Measurements from ENCODE around the gene SLC30A7. TPM values are rescaled to one million over a fixed set of nuclear protein-coding genes. Genes with fewer than 3 reads are reported as not detected.
"Not testable (repeated sequence)": the region's sequence is repeated elsewhere in the genome, so short reads cannot be mapped to it uniquely, and the experiment has no call there.

SLC30A7 gene
- total and polyA plus RNA-seq, 8 donors = 1.5 to 65.7 (median 6.2) TPM

DNA sequence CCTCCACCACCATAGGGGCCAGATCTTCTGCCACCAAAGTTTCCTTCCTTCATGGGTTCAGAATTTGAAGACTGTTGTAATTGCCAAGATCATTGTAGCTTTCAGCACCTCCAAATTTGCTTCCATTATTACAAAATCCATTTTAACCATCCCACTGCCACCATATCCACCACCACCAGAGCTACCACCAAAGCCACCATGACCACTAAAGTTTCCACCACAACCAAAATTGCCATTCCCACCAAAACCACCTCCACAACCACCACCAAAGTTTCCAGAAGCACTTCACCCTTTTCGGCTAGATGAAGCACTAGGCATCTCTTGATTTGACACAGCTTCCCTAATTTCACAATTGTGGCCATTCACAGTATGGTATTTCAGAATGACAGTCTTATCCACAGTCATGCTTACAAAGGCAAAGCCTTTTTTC, 45.2 kb downstream of the SLC30A7 start:
- H3K4me1 ChIP-seq = no peaks in the 10 kb centered on the region
- no peaks in the 10 kb centered on the region for H3K27me3 ChIP-seq
- H3K9me3 ChIP-seq = no peaks in the 10 kb centered on the region
- intact Hi-C loops (cut with DNase I; ENCODE audit: low total_unique reads) = no loop called here
- H3K27ac ChIP-seq = no peak overlapping the region
- H3K4me3 ChIP-seq = no peak overlapping the region
- H3K36me3 ChIP-seq = peaks cover 4 to 47% (median 35%) of the 10 kb centered on the region in 4 donors
- WGBS, 5 donors = 86 to 94% (median 90%) methylated on average over 1 of the region's 1 CpG
- TF ChIP-seq, protein P1, sequence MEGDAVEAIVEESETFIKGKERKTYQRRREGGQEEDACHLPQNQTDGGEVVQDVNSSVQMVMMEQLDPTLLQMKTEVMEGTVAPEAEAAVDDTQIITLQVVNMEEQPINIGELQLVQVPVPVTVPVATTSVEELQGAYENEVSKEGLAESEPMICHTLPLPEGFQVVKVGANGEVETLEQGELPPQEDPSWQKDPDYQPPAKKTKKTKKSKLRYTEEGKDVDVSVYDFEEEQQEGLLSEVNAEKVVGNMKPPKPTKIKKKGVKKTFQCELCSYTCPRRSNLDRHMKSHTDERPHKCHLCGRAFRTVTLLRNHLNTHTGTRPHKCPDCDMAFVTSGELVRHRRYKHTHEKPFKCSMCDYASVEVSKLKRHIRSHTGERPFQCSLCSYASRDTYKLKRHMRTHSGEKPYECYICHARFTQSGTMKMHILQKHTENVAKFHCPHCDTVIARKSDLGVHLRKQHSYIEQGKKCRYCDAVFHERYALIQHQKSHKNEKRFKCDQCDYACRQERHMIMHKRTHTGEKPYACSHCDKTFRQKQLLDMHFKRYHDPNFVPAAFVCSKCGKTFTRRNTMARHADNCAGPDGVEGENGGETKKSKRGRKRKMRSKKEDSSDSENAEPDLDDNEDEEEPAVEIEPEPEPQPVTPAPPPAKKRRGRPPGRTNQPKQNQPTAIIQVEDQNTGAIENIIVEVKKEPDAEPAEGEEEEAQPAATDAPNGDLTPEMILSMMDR (IDR thresholded peaks at IDR 0.05) = no peak
- TF ChIP-seq EP300 (IDR thresholded peaks at IDR 0.05) = no peak
- no peak for TF ChIP-seq POLR2A (IDR thresholded peaks at IDR 0.05)
- no peak for TF ChIP-seq POLR2AphosphoS5 (IDR thresholded peaks at IDR 0.05)
- no peak for DNase-seq

DNA sequence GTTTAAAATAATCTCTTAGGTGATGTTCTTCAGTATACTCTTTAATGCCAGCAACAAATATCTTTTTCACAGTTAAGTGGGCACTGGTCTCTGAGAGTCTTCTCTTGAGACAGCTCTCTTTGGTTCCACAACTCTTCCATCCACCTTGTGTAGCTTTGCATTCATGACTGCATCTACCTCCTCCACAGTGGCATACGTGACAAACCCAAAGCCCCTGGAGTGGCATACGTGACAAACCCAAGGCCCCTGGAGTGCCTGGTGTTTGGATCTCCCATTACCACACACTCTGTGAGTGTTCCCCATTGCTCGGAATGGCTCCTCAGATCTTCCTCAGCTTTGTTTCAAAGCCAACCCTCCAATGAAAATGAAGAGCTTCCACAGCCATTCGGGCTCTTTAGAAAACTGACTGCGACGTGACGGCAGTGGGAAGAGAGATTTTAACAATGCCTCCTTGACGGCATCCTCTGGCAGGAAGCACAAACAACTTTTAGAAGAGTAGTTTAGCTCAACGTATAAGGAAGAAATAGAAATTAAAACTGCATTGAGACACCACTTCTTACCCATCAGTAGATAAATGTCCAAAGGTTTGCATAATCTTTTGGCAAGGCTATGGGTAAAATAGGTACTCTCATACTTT, 45.8 kb downstream of the SLC30A7 start:
- 93 to 96% (median 94%) methylated on average over 9 of the region's 9 CpGs for WGBS, 5 donors
- H3K27me3 ChIP-seq = no peaks in the 10 kb centered on the region
- intact Hi-C loops (cut with DNase I; ENCODE audit: low total_unique reads) = no loop called here
- no peaks in the 10 kb centered on the region for H3K9me3 ChIP-seq
- H3K27ac ChIP-seq = no peak overlapping the region
- no peak for DNase-seq
- H3K36me3 ChIP-seq = peaks cover 4 to 42% (median 32%) of the 10 kb centered on the region in 4 donors
- H3K4me1 ChIP-seq = no peaks in the 10 kb centered on the region
- no peak for TF ChIP-seq POLR2A (IDR thresholded peaks at IDR 0.05)
- TF ChIP-seq, protein P1 (IDR thresholded peaks at IDR 0.05) = no peak
- no peak for TF ChIP-seq POLR2AphosphoS5 (IDR thresholded peaks at IDR 0.05)
- TF ChIP-seq EP300 (IDR thresholded peaks at IDR 0.05) = no peak
- H3K4me3 ChIP-seq = no peak overlapping the region

DNA sequence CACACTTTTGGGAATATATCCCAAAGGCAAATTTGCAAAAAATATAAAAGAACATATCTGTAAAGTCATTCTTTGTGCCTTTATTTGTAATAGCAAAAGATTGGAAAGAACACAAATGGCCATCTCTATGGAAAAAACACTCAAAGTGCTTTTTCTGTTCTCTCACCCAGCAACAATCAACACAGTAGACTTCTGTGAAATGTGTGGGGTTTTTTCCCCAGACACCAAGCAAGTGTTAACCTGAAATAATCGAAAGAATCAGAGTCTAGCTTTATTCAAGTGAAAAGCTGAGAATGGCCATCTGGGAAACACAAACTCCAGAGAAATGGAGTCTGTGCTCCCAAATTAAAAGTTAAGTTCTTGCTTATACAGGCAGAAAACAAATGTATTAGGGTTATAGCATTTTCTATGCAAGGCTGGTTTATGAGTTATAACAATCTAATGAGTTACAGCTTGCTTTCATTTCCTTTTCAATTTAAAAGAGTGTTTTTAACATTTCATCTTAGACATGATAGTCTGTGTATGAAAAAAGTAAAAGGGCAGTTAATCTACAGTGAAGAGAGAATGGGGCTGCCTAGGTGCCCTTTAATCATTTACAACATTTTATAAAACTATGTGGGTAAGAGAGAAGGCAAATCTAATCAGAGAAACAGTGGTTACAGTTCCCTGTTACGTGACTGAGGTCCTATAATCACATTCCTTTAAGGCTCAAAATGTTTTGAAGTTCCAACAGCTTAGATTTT, 46.6 kb downstream of the SLC30A7 start:
- Histone ChIP-seq H3K4me3 (no peak overlapping the region), H3K4me1 (no peaks in the 10 kb centered on the region), H3K36me3 (peaks cover 4 to 42% (median 29%) of the 10 kb centered on the region in 4 donors), H3K27ac (no peak overlapping the region), H3K27me3 (no peaks in the 10 kb centered on the region), H3K9me3 (no peaks in the 10 kb centered on the region)
- WGBS, 5 donors = 77 to 84% (median 82%) methylated on average over 2 of the region's 2 CpGs
- no peak for DNase-seq
- intact Hi-C loops (cut with DNase I; ENCODE audit: low total_unique reads) = no loop called here
- TF ChIP-seq EP300 (IDR thresholded peaks at IDR 0.05) (no peak), POLR2AphosphoS5 (IDR thresholded peaks at IDR 0.05) (no peak), POLR2A (IDR thresholded peaks at IDR 0.05) (no peak)
- TF ChIP-seq, protein P1 (IDR thresholded peaks at IDR 0.05) = no peak

DNA sequence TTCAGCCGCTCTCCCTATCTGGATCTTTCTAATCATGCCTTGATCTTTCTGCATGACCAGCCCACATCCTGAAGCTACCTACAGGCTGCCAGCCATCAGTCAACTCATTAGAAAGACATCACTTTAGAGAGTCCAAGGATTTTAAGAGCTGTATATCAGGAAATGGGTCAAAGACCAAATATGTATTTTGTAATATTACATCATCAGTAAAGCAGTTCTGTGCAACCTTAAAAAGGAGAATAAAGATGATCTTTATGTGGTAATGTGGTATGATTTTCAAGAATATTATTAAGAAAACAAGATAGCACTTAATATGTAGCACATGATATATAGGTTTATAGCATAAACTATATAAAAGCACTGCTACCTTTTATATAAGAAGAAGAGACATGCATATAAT, 47.6 kb downstream of the SLC30A7 start:
- H3K4me1 ChIP-seq = peaks cover 0 to 4% (median under 1%) of the 10 kb centered on the region in 4 donors
- no peak for DNase-seq
- intact Hi-C loops (cut with DNase I; ENCODE audit: low total_unique reads) = no loop called here
- no peaks in the 10 kb centered on the region for H3K9me3 ChIP-seq
- WGBS, 5 donors = 91 to 100% (median 97%) methylated on average over 1 of the region's 1 CpG
- no peaks in the 10 kb centered on the region for H3K27me3 ChIP-seq
- TF ChIP-seq, protein P1 (IDR thresholded peaks at IDR 0.05) = no peak
- TF ChIP-seq EP300 (IDR thresholded peaks at IDR 0.05) (no peak), POLR2A (IDR thresholded peaks at IDR 0.05) (no peak), POLR2AphosphoS5 (IDR thresholded peaks at IDR 0.05) (no peak)
- no peak overlapping the region for H3K27ac ChIP-seq
- H3K4me3 ChIP-seq = no peak overlapping the region
- H3K36me3 ChIP-seq = peaks cover 4 to 32% (median 23%) of the 10 kb centered on the region in 4 donors

DNA sequence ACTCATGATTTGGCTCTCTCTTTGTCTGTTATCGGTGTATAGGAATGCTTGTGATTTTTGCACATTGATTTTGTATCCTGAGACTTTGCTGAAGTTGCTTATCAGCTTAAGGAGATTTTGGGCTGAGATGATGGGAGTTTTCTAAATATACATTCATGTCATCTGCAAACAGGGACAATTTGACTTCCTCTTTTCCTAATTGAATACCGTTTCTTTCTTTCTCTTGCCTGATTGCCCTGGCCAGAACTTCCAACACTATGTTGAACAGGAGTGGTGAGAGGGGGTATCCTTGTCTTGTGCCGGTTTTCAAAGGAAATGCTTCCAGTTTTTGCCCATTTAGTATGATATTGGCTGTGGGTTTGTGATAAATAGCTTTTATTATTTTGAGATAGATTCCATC, 50.2 kb downstream of the SLC30A7 start:
- H3K27me3 ChIP-seq; H3K4me3 ChIP-seq; DNase-seq; H3K27ac ChIP-seq; H3K9me3 ChIP-seq; intact Hi-C loops (cut with DNase I; ENCODE audit: low total_unique reads): not testable (repeated sequence)
- WGBS, 5 donors = 86 to 95% (median 91%) methylated on average over 3 of the region's 3 CpGs
- Histone ChIP-seq H3K36me3 (peaks cover 4 to 22% (median 15%) of the 10 kb centered on the region in 4 donors), H3K4me1 (peaks cover 14 to 19% (median 16%) of the 10 kb centered on the region in 4 donors)

DNA sequence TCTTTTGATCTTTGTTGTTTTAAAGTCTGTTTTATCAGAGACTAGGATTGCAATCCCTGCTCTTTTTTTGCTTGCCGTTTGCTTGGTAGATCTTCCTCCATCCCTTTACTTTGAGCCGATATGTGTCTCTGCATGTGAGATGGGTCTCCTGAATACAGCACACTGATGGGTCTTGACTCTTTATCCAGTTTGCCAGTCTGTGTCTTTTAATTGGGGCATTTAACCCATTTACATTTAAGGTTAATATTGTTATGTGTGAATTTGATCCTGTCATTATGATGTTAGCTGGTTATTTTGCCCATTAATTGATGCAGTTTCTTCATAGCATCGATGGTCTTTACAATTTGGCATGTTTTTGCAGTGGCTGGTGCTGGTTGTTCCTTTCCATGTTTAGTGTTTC, 51.9 kb downstream of the SLC30A7 start:
- DNase-seq; H3K9me3 ChIP-seq; H3K27ac ChIP-seq; H3K4me3 ChIP-seq; intact Hi-C loops (cut with DNase I; ENCODE audit: low total_unique reads); H3K27me3 ChIP-seq: not testable (repeated sequence)
- peaks cover 14 to 19% (median 16%) of the 10 kb centered on the region in 4 donors for H3K4me1 ChIP-seq
- H3K36me3 ChIP-seq = peaks cover 0 to 24% (median 16%) of the 10 kb centered on the region in 4 donors
- 94 to 99% (median 98%) methylated on average over 3 of the region's 3 CpGs for WGBS, 5 donors
